ENCODE data around the gene GP1BB.

- no peak for TF ChIP-seq CTCF (IDR thresholded peaks at IDR 0.05)
- no peak for TF ChIP-seq GABPB1 (CRISPR knock-in tag; IDR thresholded peaks at IDR 0.05)
- TF ChIP-seq, protein P1, sequence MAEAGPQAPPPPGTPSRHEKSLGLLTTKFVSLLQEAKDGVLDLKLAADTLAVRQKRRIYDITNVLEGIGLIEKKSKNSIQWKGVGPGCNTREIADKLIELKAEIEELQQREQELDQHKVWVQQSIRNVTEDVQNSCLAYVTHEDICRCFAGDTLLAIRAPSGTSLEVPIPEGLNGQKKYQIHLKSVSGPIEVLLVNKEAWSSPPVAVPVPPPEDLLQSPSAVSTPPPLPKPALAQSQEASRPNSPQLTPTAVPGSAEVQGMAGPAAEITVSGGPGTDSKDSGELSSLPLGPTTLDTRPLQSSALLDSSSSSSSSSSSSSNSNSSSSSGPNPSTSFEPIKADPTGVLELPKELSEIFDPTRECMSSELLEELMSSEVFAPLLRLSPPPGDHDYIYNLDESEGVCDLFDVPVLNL (CRISPR knock-in tag; IDR thresholded peaks at IDR 0.05; ENCODE audit: borderline replicate concordance, low read depth), result no peak
Measured at GRCh38 chr22:19754701-19755144, 31.4 kb downstream of the GP1BB start.

Data from WTC11 (cell line).